ENCODE results near the gene CD86.
"Not testable (repeated sequence)": the region's sequence is repeated elsewhere in the genome, so short reads cannot be mapped to it uniquely, and the experiment has no call there.

DNA sequence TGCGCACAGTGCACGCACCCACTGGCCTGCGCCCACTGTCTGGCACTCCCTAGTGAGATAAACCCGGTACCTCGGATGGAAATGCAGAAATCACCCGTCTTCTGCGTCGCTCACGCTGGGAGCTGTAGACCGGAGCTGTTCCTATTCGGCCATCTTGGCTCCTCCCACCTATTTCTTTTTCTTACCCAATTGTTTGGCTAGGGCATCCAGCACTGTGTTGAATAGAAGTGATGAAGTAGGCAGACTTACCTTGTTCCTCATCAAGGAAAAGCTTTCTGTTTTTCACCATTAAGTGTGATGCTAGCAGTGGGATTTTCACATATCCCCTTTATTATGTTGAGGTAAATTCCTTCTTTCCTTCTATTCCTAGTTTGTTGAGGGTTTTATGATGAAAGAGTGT is 7.4 kb upstream of the CD86 start:
- TF ChIP-seq, protein P1, sequence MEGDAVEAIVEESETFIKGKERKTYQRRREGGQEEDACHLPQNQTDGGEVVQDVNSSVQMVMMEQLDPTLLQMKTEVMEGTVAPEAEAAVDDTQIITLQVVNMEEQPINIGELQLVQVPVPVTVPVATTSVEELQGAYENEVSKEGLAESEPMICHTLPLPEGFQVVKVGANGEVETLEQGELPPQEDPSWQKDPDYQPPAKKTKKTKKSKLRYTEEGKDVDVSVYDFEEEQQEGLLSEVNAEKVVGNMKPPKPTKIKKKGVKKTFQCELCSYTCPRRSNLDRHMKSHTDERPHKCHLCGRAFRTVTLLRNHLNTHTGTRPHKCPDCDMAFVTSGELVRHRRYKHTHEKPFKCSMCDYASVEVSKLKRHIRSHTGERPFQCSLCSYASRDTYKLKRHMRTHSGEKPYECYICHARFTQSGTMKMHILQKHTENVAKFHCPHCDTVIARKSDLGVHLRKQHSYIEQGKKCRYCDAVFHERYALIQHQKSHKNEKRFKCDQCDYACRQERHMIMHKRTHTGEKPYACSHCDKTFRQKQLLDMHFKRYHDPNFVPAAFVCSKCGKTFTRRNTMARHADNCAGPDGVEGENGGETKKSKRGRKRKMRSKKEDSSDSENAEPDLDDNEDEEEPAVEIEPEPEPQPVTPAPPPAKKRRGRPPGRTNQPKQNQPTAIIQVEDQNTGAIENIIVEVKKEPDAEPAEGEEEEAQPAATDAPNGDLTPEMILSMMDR (IDR thresholded peaks at IDR 0.05) = not testable (repeated sequence)
- not testable (repeated sequence) for TF ChIP-seq POLR2A (IDR thresholded peaks at IDR 0.05)

All from Peyer's patch (tissue), 4 donors.